ENCODE data around the gene DERL3.

The DERL3 gene

GRCh38 chr22:23801238-23801821, 37.5 kb downstream of the DERL3 start:
- no peak for TF ChIP-seq CTCF (conservative IDR thresholded peaks at IDR 0.05; ENCODE audit: low read length)
- DNase-seq (ENCODE audit: low read depth) = no peak
- H3K4me3 ChIP-seq (ENCODE audit: low read length) = no peak overlapping the region

GRCh38 chr22:23800297-23801237, 38.2 kb downstream of the DERL3 start:
- H3K4me3 ChIP-seq (ENCODE audit: low read length) = no peak overlapping the region
- no peak for DNase-seq (ENCODE audit: low read depth)
- TF ChIP-seq CTCF (conservative IDR thresholded peaks at IDR 0.05; ENCODE audit: low read length) = no peak

- TF ChIP-seq CTCF (conservative IDR thresholded peaks at IDR 0.05; ENCODE audit: low read length) = no peak
- H3K4me3 ChIP-seq (ENCODE audit: low read length) = no peak overlapping the region
- peak; percentile 74 for DNase-seq (ENCODE audit: low read depth)
Measured at GRCh38 chr22:23796461-23796860, 42.3 kb downstream of the DERL3 start.

- DNase-seq (ENCODE audit: low read depth) = no peak
- H3K4me3 ChIP-seq (ENCODE audit: low read length) = no peak overlapping the region
- no peak for TF ChIP-seq CTCF (conservative IDR thresholded peaks at IDR 0.05; ENCODE audit: low read length)
Measured at GRCh38 chr22:23793326-23793725, 45.5 kb downstream of the DERL3 start.

GRCh38 chr22:23791738-23792645, 46.8 kb downstream of the DERL3 start:
- TF ChIP-seq CTCF (conservative IDR thresholded peaks at IDR 0.05; ENCODE audit: low read length) = no peak
- no peak for DNase-seq (ENCODE audit: low read depth)
- no peak overlapping the region for H3K4me3 ChIP-seq (ENCODE audit: low read length)

GRCh38 chr22:23790819-23791737, 47.7 kb downstream of the DERL3 start:
- no peak for TF ChIP-seq CTCF (conservative IDR thresholded peaks at IDR 0.05; ENCODE audit: low read length)
- peak; percentile 88 for DNase-seq (ENCODE audit: low read depth)
- no peak overlapping the region for H3K4me3 ChIP-seq (ENCODE audit: low read length)

All from AG10803 (cell line).